GM12875 (cell line): ENCODE results near the gene GZMM.
"Not testable (repeated sequence)": the region's sequence is repeated elsewhere in the genome, so short reads cannot be mapped to it uniquely, and the experiment has no call there.

Source experiments
- H3K4me3 ChIP-seq: one replicate; pipeline ENCODE4 v1.5.1; 2011; ENCODE audit warnings: low read depth, low read length, control low read depth
- TF ChIP-seq, protein P1 (sequence below): IDR thresholded peaks from 2 replicates; pipeline ENCODE4 v1.5.1; 2011; ENCODE audit warnings: low read depth, mild to moderate bottlenecking, control low read depth, inconsistent platforms, low read length, moderate library complexity, borderline replicate concordance; ENCODE audit not compliant: insufficient read depth

Gene GZMM

GRCh38 chr19:581399-582111, 37.7 kb downstream of the GZMM start:
- TF ChIP-seq, protein P1, sequence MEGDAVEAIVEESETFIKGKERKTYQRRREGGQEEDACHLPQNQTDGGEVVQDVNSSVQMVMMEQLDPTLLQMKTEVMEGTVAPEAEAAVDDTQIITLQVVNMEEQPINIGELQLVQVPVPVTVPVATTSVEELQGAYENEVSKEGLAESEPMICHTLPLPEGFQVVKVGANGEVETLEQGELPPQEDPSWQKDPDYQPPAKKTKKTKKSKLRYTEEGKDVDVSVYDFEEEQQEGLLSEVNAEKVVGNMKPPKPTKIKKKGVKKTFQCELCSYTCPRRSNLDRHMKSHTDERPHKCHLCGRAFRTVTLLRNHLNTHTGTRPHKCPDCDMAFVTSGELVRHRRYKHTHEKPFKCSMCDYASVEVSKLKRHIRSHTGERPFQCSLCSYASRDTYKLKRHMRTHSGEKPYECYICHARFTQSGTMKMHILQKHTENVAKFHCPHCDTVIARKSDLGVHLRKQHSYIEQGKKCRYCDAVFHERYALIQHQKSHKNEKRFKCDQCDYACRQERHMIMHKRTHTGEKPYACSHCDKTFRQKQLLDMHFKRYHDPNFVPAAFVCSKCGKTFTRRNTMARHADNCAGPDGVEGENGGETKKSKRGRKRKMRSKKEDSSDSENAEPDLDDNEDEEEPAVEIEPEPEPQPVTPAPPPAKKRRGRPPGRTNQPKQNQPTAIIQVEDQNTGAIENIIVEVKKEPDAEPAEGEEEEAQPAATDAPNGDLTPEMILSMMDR, result no peak
- H3K4me3 ChIP-seq, result no peak overlapping the region

DNA sequence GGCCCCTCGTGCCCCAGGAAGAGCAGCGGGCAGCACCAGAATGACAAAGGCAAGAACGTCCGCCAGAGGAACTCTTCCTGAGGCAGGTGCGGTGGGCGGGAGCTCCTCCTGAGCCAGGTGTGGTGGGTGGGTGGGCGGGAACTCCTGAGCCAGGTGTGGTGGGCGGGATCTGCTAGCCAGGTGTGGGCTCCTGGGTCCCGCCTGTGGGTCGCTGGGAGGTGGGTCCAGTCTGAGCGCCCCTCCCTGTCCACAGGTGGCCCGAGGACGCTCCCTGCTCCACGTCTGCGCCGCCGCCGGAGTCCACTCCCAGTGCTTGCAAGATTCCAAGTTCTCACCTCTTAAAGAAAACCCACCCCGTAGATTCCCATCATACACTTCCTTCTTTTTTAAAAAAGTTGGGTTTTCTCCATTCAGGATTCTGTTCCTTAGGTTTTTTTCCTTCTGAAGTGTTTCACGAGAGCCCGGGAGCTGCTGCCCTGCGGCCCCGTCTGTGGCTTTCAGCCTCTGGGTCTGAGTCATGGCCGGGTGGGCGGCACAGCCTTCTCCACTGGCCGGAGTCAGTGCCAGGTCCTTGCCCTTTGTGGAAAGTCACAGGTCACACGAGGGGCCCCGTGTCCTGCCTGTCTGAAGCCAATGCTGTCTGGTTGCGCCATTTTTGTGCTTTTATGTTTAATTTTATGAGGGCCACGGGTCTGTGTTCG, 38.8 kb downstream of the GZMM start:
- H3K4me3 ChIP-seq, result no peak overlapping the region
- TF ChIP-seq, protein P1, result no peak

DNA sequence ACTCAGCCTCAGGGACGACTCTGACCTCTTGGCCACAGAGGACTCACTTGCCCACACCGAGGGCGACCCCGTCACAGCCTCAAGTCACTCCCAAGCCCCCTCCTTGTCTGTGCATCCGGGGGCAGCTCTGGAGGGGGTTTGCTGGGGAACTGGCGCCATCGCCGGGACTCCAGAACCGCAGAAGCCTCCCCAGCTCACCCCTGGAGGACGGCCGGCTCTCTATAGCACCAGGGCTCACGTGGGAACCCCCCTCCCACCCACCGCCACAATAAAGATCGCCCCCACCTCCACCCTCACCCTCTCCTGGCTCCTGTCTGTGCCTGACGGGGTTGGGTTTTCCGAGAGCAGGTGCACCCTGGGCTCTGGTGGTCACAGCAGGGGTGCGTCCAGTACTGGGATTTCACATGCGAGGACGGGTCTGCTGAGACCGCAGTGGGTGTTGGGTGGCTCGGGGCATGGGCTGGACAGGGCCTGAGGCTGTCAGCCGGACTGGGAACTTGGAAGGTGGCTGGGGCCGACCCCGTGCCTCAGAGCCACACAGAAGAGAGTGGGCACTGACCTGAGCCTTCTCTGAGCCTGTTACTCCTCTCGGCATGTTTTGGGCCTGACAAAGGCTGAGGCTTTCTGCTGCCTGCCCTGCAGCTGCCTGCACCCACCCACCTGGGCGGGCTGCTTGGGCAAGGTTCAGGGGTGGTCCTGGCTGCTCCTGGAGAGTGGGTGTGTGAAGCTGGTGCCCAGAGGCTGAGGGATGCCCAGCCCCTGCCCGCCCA, 39.5 kb downstream of the GZMM start:
- TF ChIP-seq, protein P1, result no peak
- H3K4me3 ChIP-seq, result no peak overlapping the region

- TF ChIP-seq, protein P1, result no peak
- H3K4me3 ChIP-seq, result no peak overlapping the region
These were observed 40.1 kb downstream of the GZMM start for GRCh38 chr19:583968-584239.

DNA sequence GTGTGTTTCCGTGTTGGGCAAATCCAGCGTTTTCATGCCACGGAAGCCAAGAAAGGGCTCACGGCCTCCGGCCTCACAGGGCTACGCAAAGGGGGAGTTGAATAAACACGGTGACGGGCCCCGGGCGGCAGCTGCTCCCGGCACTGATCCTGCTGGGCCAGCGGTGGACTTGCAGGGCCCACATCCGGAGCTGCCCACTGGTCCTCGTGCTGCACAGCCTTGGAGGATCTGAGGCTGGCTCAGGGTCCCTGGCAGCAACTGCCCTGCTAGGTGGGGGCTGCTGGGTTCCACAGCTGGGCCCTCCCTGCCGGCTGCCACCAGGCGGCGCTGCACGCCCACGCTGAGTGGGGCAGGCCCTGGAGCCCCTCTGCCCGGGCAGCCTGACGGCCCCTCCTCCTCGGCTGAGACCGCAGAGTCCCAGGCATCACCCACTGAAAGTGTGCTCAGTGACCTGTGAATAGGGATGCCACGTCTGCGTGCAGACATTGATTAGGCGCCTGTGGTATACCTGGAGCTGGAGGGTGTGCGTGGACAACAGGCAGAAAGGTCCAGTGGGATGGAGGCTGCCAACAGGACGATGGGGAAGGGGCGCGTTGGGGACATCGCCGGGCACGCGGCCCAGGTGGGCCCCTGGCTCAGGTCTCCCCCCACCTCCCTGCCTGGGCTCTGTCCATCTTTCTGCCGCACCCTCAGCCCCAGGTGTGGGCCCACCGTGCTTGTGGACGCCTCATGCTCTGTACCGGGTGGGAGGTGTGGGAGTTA, 40.6 kb downstream of the GZMM start:
- no peak overlapping the region for H3K4me3 ChIP-seq
- TF ChIP-seq, protein P1, result peak; percentile 99

GRCh38 chr19:585146-585545, 41.3 kb downstream of the GZMM start:
- H3K4me3 ChIP-seq, result not testable (repeated sequence)

DNA sequence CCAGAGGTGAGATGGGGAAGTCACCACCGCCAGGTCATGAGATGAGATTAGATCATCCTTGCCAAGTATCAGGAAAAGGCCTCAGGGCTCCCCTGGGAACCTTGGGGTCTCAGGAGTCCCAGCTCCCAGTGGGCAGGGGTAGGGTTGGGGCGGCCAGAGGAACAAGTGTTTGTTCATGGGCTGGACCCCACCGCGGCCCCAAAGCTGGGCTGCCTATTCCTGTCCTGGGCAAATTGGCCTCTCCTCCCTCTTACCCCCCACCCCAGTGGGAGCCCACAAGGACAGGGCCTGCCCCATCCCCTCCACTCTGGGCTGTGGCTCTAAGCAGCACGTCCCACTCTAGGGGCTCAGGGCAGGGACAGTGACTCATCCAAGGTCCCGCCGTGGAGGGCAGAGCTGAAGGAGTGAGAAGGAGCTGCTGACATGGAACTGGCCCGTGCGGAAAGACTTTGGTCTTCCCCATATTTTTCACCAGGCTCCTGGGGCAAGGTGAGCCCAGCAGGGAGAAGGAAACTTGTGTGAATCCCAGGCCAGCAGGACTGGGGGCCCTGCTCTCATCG, 41.8 kb downstream of the GZMM start:
- no peak overlapping the region for H3K4me3 ChIP-seq
- TF ChIP-seq, protein P1, result no peak
